ENCODE data around the gene MT4.
A peak's percentile ranks its signal among the peaks of the same experiment; 100 is the strongest.

Gene MT4

GRCh38 chr16:56610017-56610608 is 45.2 kb downstream of the MT4 start:
- H3K4me1 ChIP-seq (ENCODE audit: control insufficient read depth, insufficient read depth, low read length): peaks cover 3% of the 10 kb centered on the region; the same call in 1 of the 2 replicates
- H3K4me3 ChIP-seq (ENCODE audit: low read depth, low read length): no peak overlapping the region; the same call in 1 of the 2 replicates
- POLR2A ChIA-PET: interaction anchor here (0.7 to 1.6 kb wide), 3 partner anchors 8 to 51 kb away, joined by 3 to 5 read pairs (median 5); partner anchors contain the start of gene MT1E
- CTCF ChIA-PET: interaction anchor here (0.6 to 1.0 kb wide), 2 partner anchors 18 to 24 kb away, joined by 3 read pairs; no protein-coding TSS in a partner anchor
- H3K27ac ChIP-seq (ENCODE audit: extremely low read depth, low read depth, low read length): no peak overlapping the region
- H3K36me3 ChIP-seq (ENCODE audit: control insufficient read depth in 2 of 2, insufficient read depth in 1 of 2, low read length in 2 of 2): no peaks in the 10 kb centered on the region
- H3K9me3 ChIP-seq (ENCODE audit: control insufficient read depth, insufficient read depth, low read depth, low read length): no peaks in the 10 kb centered on the region
- TF ChIP-seq ZNF544 (tag by site-specific recombination; IDR thresholded peaks at IDR 0.05) (no peak), ZNF747 (tag by site-specific recombination; IDR thresholded peaks at IDR 0.05) (no peak), SP3 (tag by site-specific recombination; IDR thresholded peaks at IDR 0.05) (no peak), ZNF416 (tag by site-specific recombination; IDR thresholded peaks at IDR 0.05) (no peak), BCL11B (tag by site-specific recombination; IDR thresholded peaks at IDR 0.05; ENCODE audit: low read depth) (no peak), ZNF366 (tag by site-specific recombination; conservative IDR thresholded peaks at IDR 0.05) (no peak), ZBTB21 (tag by site-specific recombination; IDR thresholded peaks at IDR 0.05) (peak; percentile 46), SP7 (tag by site-specific recombination; IDR thresholded peaks at IDR 0.05) (peak; percentile 92), MZF1 (tag by site-specific recombination; IDR thresholded peaks at IDR 0.05; ENCODE audit: borderline replicate concordance) (peak; percentile 38; the same call in 1 of the 2 replicates), KLF9 (tag by site-specific recombination; IDR thresholded peaks at IDR 0.05; ENCODE audit: low read depth) (peak; percentile 51; the same call in 1 of the 2 replicates), ZNF776 (tag by site-specific recombination; IDR thresholded peaks at IDR 0.05; ENCODE audit: borderline replicate concordance) (no peak), PATZ1 (tag by site-specific recombination; IDR thresholded peaks at IDR 0.05) (peak; percentile 21; the same call in 1 of the 2 replicates), ZNF37A (tag by site-specific recombination; IDR thresholded peaks at IDR 0.05) (no peak), ZNF155 (tag by site-specific recombination; IDR thresholded peaks at IDR 0.05) (no peak), ZNF138 (tag by site-specific recombination; IDR thresholded peaks at IDR 0.05; ENCODE audit: borderline replicate concordance) (no peak), MYNN (tag by site-specific recombination; IDR thresholded peaks at IDR 0.05; ENCODE audit: borderline replicate concordance) (no peak), WT1 (tag by site-specific recombination; IDR thresholded peaks at IDR 0.05) (peak; percentile 72), ZNF184 (tag by site-specific recombination; IDR thresholded peaks at IDR 0.05) (no peak), ZNF423 (tag by site-specific recombination; IDR thresholded peaks at IDR 0.05) (no peak), KLF1 (tag by site-specific recombination; IDR thresholded peaks at IDR 0.05) (peak; percentile 42; the same call in 1 of the 2 replicates), BCL6B (tag by site-specific recombination; IDR thresholded peaks at IDR 0.05) (no peak), ZNF692 (tag by site-specific recombination; IDR thresholded peaks at IDR 0.05) (peak; percentile 48; the same call in 1 of the 2 replicates), ZNF473 (tag by site-specific recombination; IDR thresholded peaks at IDR 0.05) (no peak), OSR2 (tag by site-specific recombination; IDR thresholded peaks at IDR 0.05) (no peak), PRDM10 (tag by site-specific recombination; IDR thresholded peaks at IDR 0.05) (peak; percentile 28; the same call in 1 of the 2 replicates), ZBTB44 (tag by site-specific recombination; IDR thresholded peaks at IDR 0.05) (peak; percentile 70)
